IPS DF 6.9 (cell line): ENCODE results near the gene DHX34.
"Not testable (repeated sequence)": the region's sequence is repeated elsewhere in the genome, so short reads cannot be mapped to it uniquely, and the experiment has no call there.

Experiments
- DNase-seq: peaks from one replicate; pipeline ENCODE4 v3.0.0-alpha.2; 2013; ENCODE audit warnings: low read depth, low spot score
- H3K27ac ChIP-seq: one replicate; pipeline ENCODE4 v1.5.1; 2013; ENCODE audit warnings: low read length, control low read depth
- H3K27me3 ChIP-seq: 2 replicates; pipeline ENCODE4 v1.6.1; 2013; ENCODE audit warnings: mild to moderate bottlenecking, low read length; ENCODE audit not compliant: control insufficient read depth, insufficient read depth
- H3K36me3 ChIP-seq: 2 replicates; pipeline ENCODE4 v1.6.1; 2013; ENCODE audit warnings: low read length; ENCODE audit not compliant: control insufficient read depth, insufficient read depth
- H3K4me1 ChIP-seq: 2 replicates; pipeline ENCODE4 v1.6.1; 2013; ENCODE audit warnings: low read length; ENCODE audit not compliant: control insufficient read depth, insufficient read depth
- H3K4me3 ChIP-seq: 2 replicates; pipeline ENCODE4 v1.5.1; 2013; ENCODE audit warnings: mild to moderate bottlenecking, low read length
- H3K9me3 ChIP-seq: 2 replicates; pipeline ENCODE4 v1.6.1; 2013; ENCODE audit warnings: low read length, inconsistent platforms; ENCODE audit not compliant: control insufficient read depth, insufficient read depth
- WGBS: extraction: QIAGEN DNeasy Blood & Tissue Kit; methylation state at CpG from one replicate; pipeline ENCODE4 v1.1.7; 2013; ENCODE audit warnings: mixed read lengths, missing lambda C conversion rate; ENCODE audit not compliant: insufficient read length, insufficient coverage; 5-methylcytosine and 5-hydroxymethylcytosine counted together

The DHX34 gene

GRCh38 chr19:47378246-47378645 is 29.1 kb downstream of the DHX34 start:
- Histone ChIP-seq H3K27ac (no peak overlapping the region), H3K4me3 (no peak overlapping the region), H3K27me3 (no peaks in the 10 kb centered on the region), H3K36me3 (peaks cover 70% of the 10 kb centered on the region), H3K9me3 (no peaks in the 10 kb centered on the region), H3K4me1 (no peaks in the 10 kb centered on the region)
- no peak for DNase-seq
- WGBS, result no CpG with 5 or more reads among the region's 11 CpGs

- WGBS, result no CpG with 5 or more reads among the region's 23 CpGs
- no peaks in the 10 kb centered on the region for H3K27me3 ChIP-seq
- H3K4me1 ChIP-seq, result no peaks in the 10 kb centered on the region
- peaks cover 62% of the 10 kb centered on the region for H3K36me3 ChIP-seq
- DNase-seq, result no peak
- no peak overlapping the region for H3K27ac ChIP-seq
- no peak overlapping the region for H3K4me3 ChIP-seq
- no peaks in the 10 kb centered on the region for H3K9me3 ChIP-seq
Observed at GRCh38 chr19:47379381-47379938, 30.3 kb downstream of the DHX34 start.

- Histone ChIP-seq H3K9me3 (no peaks in the 10 kb centered on the region), H3K27me3 (no peaks in the 10 kb centered on the region), H3K27ac (no peak overlapping the region), H3K36me3 (peaks cover 52% of the 10 kb centered on the region), H3K4me1 (no peaks in the 10 kb centered on the region), H3K4me3 (no peak overlapping the region)
- WGBS, result no CpG with 5 or more reads among the region's 6 CpGs
- no peak for DNase-seq
Observed at GRCh38 chr19:47380559-47380958, 31.4 kb downstream of the DHX34 start.

- no peak for DNase-seq
- no CpG with 5 or more reads among the region's 14 CpGs for WGBS
- Histone ChIP-seq H3K27ac (no peak overlapping the region), H3K36me3 (peaks cover 47% of the 10 kb centered on the region), H3K9me3 (no peaks in the 10 kb centered on the region), H3K4me3 (no peak overlapping the region), H3K4me1 (no peaks in the 10 kb centered on the region), H3K27me3 (no peaks in the 10 kb centered on the region)
Observed at GRCh38 chr19:47381121-47381520, 32.0 kb downstream of the DHX34 start.

GRCh38 chr19:47381653-47382279 is 32.7 kb downstream of the DHX34 start:
- WGBS, result no CpG with 5 or more reads among the region's 11 CpGs
- no peak overlapping the region for H3K27ac ChIP-seq
- H3K4me3 ChIP-seq, result no peak overlapping the region
- DNase-seq, result no peak
- H3K36me3 ChIP-seq, result peaks cover 41% of the 10 kb centered on the region
- no peaks in the 10 kb centered on the region for H3K9me3 ChIP-seq
- H3K27me3 ChIP-seq, result no peaks in the 10 kb centered on the region
- no peaks in the 10 kb centered on the region for H3K4me1 ChIP-seq

GRCh38 chr19:47383890-47384289 is 34.8 kb downstream of the DHX34 start:
- H3K36me3 ChIP-seq, result peaks cover 30% of the 10 kb centered on the region
- not testable (repeated sequence) for H3K4me3 ChIP-seq, DNase-seq, H3K27ac ChIP-seq, H3K27me3 ChIP-seq, H3K9me3 ChIP-seq, H3K4me1 ChIP-seq
- WGBS, result no CpG with 5 or more reads among the region's 5 CpGs

GRCh38 chr19:47384533-47384932 is 35.4 kb downstream of the DHX34 start:
- H3K9me3 ChIP-seq, H3K4me3 ChIP-seq, H3K4me1 ChIP-seq, DNase-seq, H3K27ac ChIP-seq, H3K27me3 ChIP-seq: not testable (repeated sequence)
- no CpG with 5 or more reads among the region's 4 CpGs for WGBS
- H3K36me3 ChIP-seq, result peaks cover 26% of the 10 kb centered on the region

- H3K4me1 ChIP-seq, H3K4me3 ChIP-seq, H3K36me3 ChIP-seq, H3K27ac ChIP-seq, H3K9me3 ChIP-seq, H3K27me3 ChIP-seq, DNase-seq: not testable (repeated sequence)
- no CpG with 5 or more reads among the region's 12 CpGs for WGBS
Observed at GRCh38 chr19:47386582-47386981, 37.5 kb downstream of the DHX34 start.

- not testable (repeated sequence) for H3K4me1 ChIP-seq, H3K27me3 ChIP-seq, H3K4me3 ChIP-seq, H3K36me3 ChIP-seq, DNase-seq, H3K9me3 ChIP-seq, H3K27ac ChIP-seq
- no CpG with 5 or more reads among the region's 3 CpGs for WGBS
Observed at GRCh38 chr19:47387623-47388022, 38.5 kb downstream of the DHX34 start.

- H3K27ac ChIP-seq, DNase-seq: not testable (repeated sequence)
Observed at GRCh38 chr19:47388721-47389120, 39.6 kb downstream of the DHX34 start.

GRCh38 chr19:47389150-47389556 is 40.0 kb downstream of the DHX34 start:
- WGBS, result no CpG with 5 or more reads among the region's 9 CpGs

More at GRCh38 chr19:47388721-47389120, 39.6 kb downstream of the DHX34 start:
- not testable (repeated sequence) for H3K4me3 ChIP-seq, H3K4me1 ChIP-seq, H3K36me3 ChIP-seq, H3K9me3 ChIP-seq, H3K27me3 ChIP-seq
- no CpG with 5 or more reads among the region's 5 CpGs for WGBS

More at GRCh38 chr19:47389150-47389556, 40.0 kb downstream of the DHX34 start:
- Histone ChIP-seq H3K4me1 (no peaks in the 10 kb centered on the region), H3K27ac (no peak overlapping the region), H3K9me3 (no peaks in the 10 kb centered on the region), H3K27me3 (no peaks in the 10 kb centered on the region), H3K36me3 (no peaks in the 10 kb centered on the region), H3K4me3 (no peak overlapping the region)
- DNase-seq, result no peak
